Ectodermal cell (in vitro differentiated cells): ENCODE data around the gene ASTN2.
"Not testable (repeated sequence)": the region's sequence is repeated elsewhere in the genome, so short reads cannot be mapped to it uniquely, and the experiment has no call there.

Experiments
- H3K27ac ChIP-seq: 2 replicates; pipeline ENCODE4 v1.7.0; 2013; ENCODE audit warnings: mild to moderate bottlenecking, low read depth, low read length; ENCODE audit not compliant: insufficient read depth, poor library complexity, severe bottlenecking
- H3K27me3 ChIP-seq: 2 replicates; pipeline ENCODE4 v1.7.0; 2013; ENCODE audit warnings: mild to moderate bottlenecking, low read length; ENCODE audit not compliant: insufficient read depth, control insufficient read depth, poor library complexity, severe bottlenecking
- H3K36me3 ChIP-seq: one replicate; pipeline ENCODE4 v1.7.0; 2013; ENCODE audit warnings: low read length; ENCODE audit not compliant: control insufficient read depth, insufficient read depth
- H3K4me1 ChIP-seq: one replicate; pipeline ENCODE4 v1.7.0; 2013; ENCODE audit warnings: low read length; ENCODE audit not compliant: control insufficient read depth, insufficient read depth
- H3K4me3 ChIP-seq: 2 replicates; pipeline ENCODE4 v1.7.0; 2013; ENCODE audit warnings: low read depth, low read length, control low read depth; ENCODE audit not compliant: insufficient read depth
- H3K9me3 ChIP-seq: 2 replicates; pipeline ENCODE4 v1.7.0; 2013; ENCODE audit warnings: mild to moderate bottlenecking, low read length, moderate library complexity; ENCODE audit not compliant: control insufficient read depth
- WGBS, 2 experiments: methylation state at CpG; one replicate each; pipeline ENCODE4 v1.1.7; 2013; ENCODE audit warnings: missing lambda C conversion rate in 2 of 2; 5-methylcytosine and 5-hydroxymethylcytosine counted together

ASTN2 gene

GRCh38 chr9:116913536-116913935 lies 501.3 kb downstream of the ASTN2 start:
- Histone ChIP-seq H3K27ac (no peak overlapping the region), H3K9me3 (no peaks in the 10 kb centered on the region), H3K4me1 (peaks cover 5% of the 10 kb centered on the region), H3K36me3 (no peaks in the 10 kb centered on the region), H3K4me3 (no peak overlapping the region), H3K27me3 (no peaks in the 10 kb centered on the region)
- WGBS, 2 experiments, result 90% methylated on average over 2 of the region's 2 CpGs; no CpG with 5 or more reads in 1 of the 2 experiments

GRCh38 chr9:116910201-116910600 lies 504.7 kb downstream of the ASTN2 start:
- Histone ChIP-seq H3K36me3 (no peaks in the 10 kb centered on the region), H3K4me3 (no peak overlapping the region), H3K27ac (no peak overlapping the region), H3K27me3 (no peaks in the 10 kb centered on the region), H3K9me3 (no peaks in the 10 kb centered on the region), H3K4me1 (peaks cover 11% of the 10 kb centered on the region)
- 84 to 88% methylated on average over 10 of the region's 10 CpGs for whole genome bisulfite sequencing, 2 experiments

- 99% methylated on average over 3 of the region's 3 CpGs for WGBS, 2 experiments
- Histone ChIP-seq H3K4me1 (peaks cover 20% of the 10 kb centered on the region), H3K4me3 (no peak overlapping the region), H3K27me3 (no peaks in the 10 kb centered on the region), H3K27ac (no peak overlapping the region), H3K36me3 (no peaks in the 10 kb centered on the region), H3K9me3 (no peaks in the 10 kb centered on the region)
These were observed 506.9 kb downstream of the ASTN2 start for GRCh38 chr9:116907989-116908388.

- WGBS, 2 experiments, result 65 to 72% methylated on average over 10 of the region's 10 CpGs
These were observed 509.7 kb downstream of the ASTN2 start for GRCh38 chr9:116905171-116905588.

GRCh38 chr9:116904165-116904564 lies 510.7 kb downstream of the ASTN2 start:
- Histone ChIP-seq H3K27ac (no peak overlapping the region), H3K4me3 (no peak overlapping the region), H3K4me1 (peaks cover 15% of the 10 kb centered on the region), H3K9me3 (no peaks in the 10 kb centered on the region), H3K36me3 (no peaks in the 10 kb centered on the region), H3K27me3 (no peaks in the 10 kb centered on the region)
- 81 to 90% methylated on average over 3 of the region's 3 CpGs for WGBS, 2 experiments

More at GRCh38 chr9:116905171-116905588, 509.7 kb downstream of the ASTN2 start:
- Histone ChIP-seq H3K27me3 (no peaks in the 10 kb centered on the region), H3K4me3 (no peak overlapping the region), H3K27ac (no peak overlapping the region), H3K9me3 (no peaks in the 10 kb centered on the region), H3K36me3 (no peaks in the 10 kb centered on the region), H3K4me1 (peaks cover 15% of the 10 kb centered on the region)

GRCh38 chr9:116901260-116901659 lies 513.6 kb downstream of the ASTN2 start:
- H3K4me3 ChIP-seq, result no peak overlapping the region
- no peak overlapping the region for H3K27ac ChIP-seq
- no peaks in the 10 kb centered on the region for H3K27me3 ChIP-seq
- no peaks in the 10 kb centered on the region for H3K9me3 ChIP-seq
- H3K4me1 ChIP-seq, result peaks cover 15% of the 10 kb centered on the region
- WGBS, 2 experiments, result 100% methylated on average over 1 of the region's 1 CpG
- H3K36me3 ChIP-seq, result no peaks in the 10 kb centered on the region

GRCh38 chr9:116900543-116900942 lies 514.3 kb downstream of the ASTN2 start:
- H3K4me3 ChIP-seq, result no peak overlapping the region
- peaks cover 13% of the 10 kb centered on the region for H3K4me1 ChIP-seq
- H3K27ac ChIP-seq, result no peak overlapping the region
- H3K9me3 ChIP-seq, result no peaks in the 10 kb centered on the region
- 77 to 82% methylated on average over 6 of the region's 6 CpGs for whole genome bisulfite sequencing, 2 experiments
- H3K36me3 ChIP-seq, result no peaks in the 10 kb centered on the region
- no peaks in the 10 kb centered on the region for H3K27me3 ChIP-seq

- H3K27me3 ChIP-seq, result no peaks in the 10 kb centered on the region
- peaks cover 8% of the 10 kb centered on the region for H3K4me1 ChIP-seq
- WGBS, 2 experiments, result 80 to 91% methylated on average over 1 of the region's 1 CpG
- H3K27ac ChIP-seq, result no peak overlapping the region
- H3K36me3 ChIP-seq, result no peaks in the 10 kb centered on the region
- no peak overlapping the region for H3K4me3 ChIP-seq
- no peaks in the 10 kb centered on the region for H3K9me3 ChIP-seq
These were observed 514.9 kb downstream of the ASTN2 start for GRCh38 chr9:116900007-116900367.

GRCh38 chr9:116899337-116900006 lies 515.4 kb downstream of the ASTN2 start:
- Histone ChIP-seq H3K9me3 (no peaks in the 10 kb centered on the region), H3K27ac (no peak overlapping the region), H3K4me1 (peaks cover 2% of the 10 kb centered on the region), H3K27me3 (no peaks in the 10 kb centered on the region), H3K4me3 (no peak overlapping the region), H3K36me3 (no peaks in the 10 kb centered on the region)
- 70 to 73% methylated on average over 2 of the region's 2 CpGs for WGBS, 2 experiments

GRCh38 chr9:116898131-116898530 lies 516.7 kb downstream of the ASTN2 start:
- not testable (repeated sequence) for H3K9me3 ChIP-seq, H3K27ac ChIP-seq, H3K4me3 ChIP-seq, H3K4me1 ChIP-seq, H3K36me3 ChIP-seq, H3K27me3 ChIP-seq
- WGBS, 2 experiments, result 95 to 98% methylated on average over 5 of the region's 5 CpGs

- no peaks in the 10 kb centered on the region for H3K9me3 ChIP-seq
- WGBS, 2 experiments, result 67 to 71% methylated on average over 4 of the region's 4 CpGs
- no peaks in the 10 kb centered on the region for H3K36me3 ChIP-seq
- no peak overlapping the region for H3K4me3 ChIP-seq
- H3K27me3 ChIP-seq, result no peaks in the 10 kb centered on the region
- no peaks in the 10 kb centered on the region for H3K4me1 ChIP-seq
- H3K27ac ChIP-seq, result no peak overlapping the region
These were observed 517.7 kb downstream of the ASTN2 start for GRCh38 chr9:116897201-116897600.
